Stimulated activated CD8-positive, alpha-beta memory T cell treated with anti-CD3 and anti-CD28 coated beads, Interleukin-2, amount 100 ng/mL, for 48 hours (primary cell): ENCODE measurements around the gene H2BK1.

ENCODE experiments used
- DNase-seq, 2 donors: peaks; one replicate each; pipeline ENCODE4 v3.0.0-alpha.2; 2020; ENCODE audit warnings: low read depth in 2 of 2

Gene H2BK1

GRCh38 chr7:151179287-151179860, 30.9 kb downstream of the H2BK1 start:
- no peak for DNase-seq

GRCh38 chr7:151178831-151179230, 31.5 kb downstream of the H2BK1 start:
- no peak for DNase-seq

GRCh38 chr7:151178236-151178635, 32.1 kb downstream of the H2BK1 start:
- DNase-seq: no peak

GRCh38 chr7:151177310-151177709, 33.0 kb downstream of the H2BK1 start:
- DNase-seq: no peak

GRCh38 chr7:151176401-151176800, 33.9 kb downstream of the H2BK1 start:
- no peak for DNase-seq

GRCh38 chr7:151175793-151176311, 34.4 kb downstream of the H2BK1 start:
- no peak for DNase-seq

GRCh38 chr7:151175047-151175792, 35.1 kb downstream of the H2BK1 start:
- no peak for DNase-seq

GRCh38 chr7:151174246-151175046, 35.8 kb downstream of the H2BK1 start:
- DNase-seq: peak in 1 of 2 donors; percentile 17

GRCh38 chr7:151173386-151174245, 36.7 kb downstream of the H2BK1 start:
- DNase-seq: no peak

- DNase-seq: peak; percentile 72
Observed at GRCh38 chr7:151172273-151173141, 37.8 kb downstream of the H2BK1 start.

GRCh38 chr7:151168787-151169162, 41.5 kb downstream of the H2BK1 start:
- no peak for DNase-seq

GRCh38 chr7:151168003-151168786, 42.1 kb downstream of the H2BK1 start:
- peak; percentile 55 to 67 for DNase-seq

GRCh38 chr7:151167197-151167961, 42.9 kb downstream of the H2BK1 start, which contains the start of gene GBX1:
Gene GBX1 (minus strand): TSS chr7:151167694. CDS start chr7:151167548, 146 bp downstream.
- no peak for DNase-seq

GRCh38 chr7:151166629-151167196, 43.6 kb downstream of the H2BK1 start:
- no peak for DNase-seq

- no peak for DNase-seq
Observed at GRCh38 chr7:151161757-151162156, 48.5 kb downstream of the H2BK1 start.
